ENCODE data around the gene DRAP1. TPM values are rescaled to one million over a fixed set of nuclear protein-coding genes. Genes with fewer than 3 reads are reported as not detected.

Gene DRAP1
- total and polyA plus RNA-seq, 2 experiments from 2014 or later = 307 to 533 TPM

- Histone ChIP-seq H3K9ac (peak overlapping the region; percentile 70), H3K4me3 (peak overlapping the region; percentile 36; the same call in 1 of the 2 replicates)
- in situ Hi-C loops (cut with MboI) = no loop called here
These were observed 16.2 kb upstream of the DRAP1 start for GRCh38 chr11:65903068-65903481.

GRCh38 chr11:65903715-65904114, 15.5 kb upstream of the DRAP1 start:
- no peak for DNase-seq
- Histone ChIP-seq H3F3A (ENCODE audit: insufficient read depth) (peaks cover 38% of the 10 kb centered on the region), H3K9me2 (ENCODE audit: insufficient read depth) (no peaks in the 10 kb centered on the region), H3K9me3 (ENCODE audit: low read depth) (no peaks in the 10 kb centered on the region), H3K9ac (peak overlapping the region; percentile 70), H3K4me1 (ENCODE audit: insufficient read depth) (peaks cover 40% of the 10 kb centered on the region), H3K4me3 (no peak overlapping the region), H3K79me2 (ENCODE audit: insufficient read depth) (peaks cover 28% of the 10 kb centered on the region), H3K27me3 (replicated peaks; ENCODE audit: insufficient read depth) (no peaks in the 10 kb centered on the region), H3K27ac (peak overlapping the region; percentile 99), H3K4me2 (ENCODE audit: unreplicated experiment) (peak overlapping the region; percentile 69), H3K36me3 (ENCODE audit: low read depth) (peaks cover under 1% of the 10 kb centered on the region; the same call in 1 of the 2 replicates), H4K20me1 (ENCODE audit: insufficient read depth) (no peaks in the 10 kb centered on the region), H2AFZ (no peak overlapping the region)
- WGBS, 2 experiments (ENCODE audit: low coverage in 1 of 2, low lambda C conversion rate in 2 of 2, missing lambda C conversion rate in 2 of 2) = 74 to 79% methylated on average over 8 of the region's 8 CpGs
- TF ChIP-seq EZH2phosphoT487 (IDR thresholded peaks at IDR 0.05; ENCODE audit: insufficient read depth, low read depth) = no peak
- in situ Hi-C loops (cut with MboI) = no loop called here

More at GRCh38 chr11:65903068-65903481, 16.2 kb upstream of the DRAP1 start:
- H3K27ac ChIP-seq = peak overlapping the region; percentile 99
- no peaks in the 10 kb centered on the region for H3K9me2 ChIP-seq (ENCODE audit: insufficient read depth)
- H3K4me1 ChIP-seq (ENCODE audit: insufficient read depth) = peaks cover 44% of the 10 kb centered on the region
- H3K79me2 ChIP-seq (ENCODE audit: insufficient read depth) = peaks cover 35% of the 10 kb centered on the region
- peaks cover 44% of the 10 kb centered on the region for H3F3A ChIP-seq (ENCODE audit: insufficient read depth)
- DNase-seq = peak; percentile 95
- no peaks in the 10 kb centered on the region for H3K9me3 ChIP-seq (ENCODE audit: low read depth)
- TF ChIP-seq EZH2phosphoT487 (IDR thresholded peaks at IDR 0.05; ENCODE audit: insufficient read depth, low read depth) (no peak), EZH2 (IDR thresholded peaks at IDR 0.05; ENCODE audit: insufficient read depth, poor library complexity, severe bottlenecking) (no peak)
- WGBS, 2 experiments (ENCODE audit: low coverage in 1 of 2, low lambda C conversion rate in 2 of 2, missing lambda C conversion rate in 2 of 2) = 0% methylated on average over 5 of the region's 5 CpGs
- H3K4me2 ChIP-seq (ENCODE audit: unreplicated experiment) = peak overlapping the region; percentile 69
- H3K36me3 ChIP-seq (ENCODE audit: low read depth) = peaks cover 7% of the 10 kb centered on the region; the same call in 1 of the 2 replicates
- H2AFZ ChIP-seq = no peak overlapping the region
- no peaks in the 10 kb centered on the region for H3K27me3 ChIP-seq (replicated peaks; ENCODE audit: insufficient read depth)
- H4K20me1 ChIP-seq (ENCODE audit: insufficient read depth) = no peaks in the 10 kb centered on the region

- peak; percentile 54 for DNase-seq
- Histone ChIP-seq H4K20me1 (ENCODE audit: insufficient read depth) (no peaks in the 10 kb centered on the region), H3K4me1 (ENCODE audit: insufficient read depth) (peaks cover 45% of the 10 kb centered on the region), H3K4me2 (ENCODE audit: unreplicated experiment) (no peak overlapping the region), H3K79me2 (ENCODE audit: insufficient read depth) (peaks cover 7% of the 10 kb centered on the region), H3K4me3 (no peak overlapping the region), H3K36me3 (ENCODE audit: low read depth) (no peaks in the 10 kb centered on the region), H3K9me3 (ENCODE audit: low read depth) (no peaks in the 10 kb centered on the region), H3K9me2 (ENCODE audit: insufficient read depth) (no peaks in the 10 kb centered on the region), H3F3A (ENCODE audit: insufficient read depth) (peaks cover 30% of the 10 kb centered on the region), H2AFZ (no peak overlapping the region), H3K9ac (no peak overlapping the region), H3K27me3 (replicated peaks; ENCODE audit: insufficient read depth) (no peaks in the 10 kb centered on the region), H3K27ac (no peak overlapping the region)
- TF ChIP-seq EZH2phosphoT487 (IDR thresholded peaks at IDR 0.05; ENCODE audit: insufficient read depth, low read depth) = no peak
- TF ChIP-seq EZH2 (IDR thresholded peaks at IDR 0.05; ENCODE audit: insufficient read depth, poor library complexity, severe bottlenecking) = no peak
- in situ Hi-C loops (cut with MboI) = no loop called here
- 78 to 80% methylated on average over 5 of the region's 5 CpGs for WGBS, 2 experiments (ENCODE audit: low coverage in 1 of 2, low lambda C conversion rate in 2 of 2, missing lambda C conversion rate in 2 of 2)
These were observed 12.6 kb upstream of the DRAP1 start for GRCh38 chr11:65906602-65907001.

- Histone ChIP-seq H2AFZ (no peak overlapping the region), H3K27me3 (replicated peaks; ENCODE audit: insufficient read depth) (no peaks in the 10 kb centered on the region), H3K9me2 (ENCODE audit: insufficient read depth) (no peaks in the 10 kb centered on the region), H3K4me2 (ENCODE audit: unreplicated experiment) (no peak overlapping the region), H3K79me2 (ENCODE audit: insufficient read depth) (no peaks in the 10 kb centered on the region; the same call in 1 of the 2 replicates), H3K4me1 (ENCODE audit: insufficient read depth) (peaks cover 45% of the 10 kb centered on the region), H3K27ac (no peak overlapping the region), H3K9ac (no peak overlapping the region), H3K36me3 (ENCODE audit: low read depth) (no peaks in the 10 kb centered on the region), H3K9me3 (ENCODE audit: low read depth) (no peaks in the 10 kb centered on the region), H3K4me3 (no peak overlapping the region), H4K20me1 (ENCODE audit: insufficient read depth) (no peaks in the 10 kb centered on the region), H3F3A (ENCODE audit: insufficient read depth) (peaks cover 30% of the 10 kb centered on the region)
- in situ Hi-C loops (cut with MboI) = no loop called here
- WGBS, 2 experiments (ENCODE audit: low coverage in 1 of 2, low lambda C conversion rate in 2 of 2, missing lambda C conversion rate in 2 of 2) = 93 to 95% methylated on average over 6 of the region's 6 CpGs
- no peak for DNase-seq
- TF ChIP-seq EZH2 (IDR thresholded peaks at IDR 0.05; ENCODE audit: insufficient read depth, poor library complexity, severe bottlenecking) = no peak
- no peak for TF ChIP-seq EZH2phosphoT487 (IDR thresholded peaks at IDR 0.05; ENCODE audit: insufficient read depth, low read depth)
These were observed 11.3 kb upstream of the DRAP1 start for GRCh38 chr11:65907878-65908277.
